ENCODE results near the gene SMG9.
"Not testable (repeated sequence)": the region's sequence is repeated elsewhere in the genome, so short reads cannot be mapped to it uniquely, and the experiment has no call there.

The SMG9 gene

GRCh38 chr19:43687660-43687997 lies 67.1 kb downstream of the SMG9 start:
- no peak for DNase-seq

GRCh38 chr19:43684326-43684725 lies 70.4 kb downstream of the SMG9 start:
- DNase-seq, result no peak

- no peak for DNase-seq
Observed at GRCh38 chr19:43683905-43684304, 70.9 kb downstream of the SMG9 start.

- DNase-seq, result no peak
Observed at GRCh38 chr19:43682824-43683661, 71.7 kb downstream of the SMG9 start.

- DNase-seq, result not testable (repeated sequence)
Observed at GRCh38 chr19:43682269-43682668, 72.5 kb downstream of the SMG9 start.

- DNase-seq, result no peak
Observed at GRCh38 chr19:43681821-43682220, 72.9 kb downstream of the SMG9 start.

GRCh38 chr19:43678512-43679261 lies 76.1 kb downstream of the SMG9 start:
- DNase-seq, result no peak
